Measurements from ENCODE around the gene SHMT1. TPM values are rescaled to one million over a fixed set of nuclear protein-coding genes. Genes with fewer than 3 reads are reported as not detected.

The SHMT1 gene
- total and polyA plus RNA-seq, 11 donors = 3.8 to 15.5 (median 7.1) TPM

DNA sequence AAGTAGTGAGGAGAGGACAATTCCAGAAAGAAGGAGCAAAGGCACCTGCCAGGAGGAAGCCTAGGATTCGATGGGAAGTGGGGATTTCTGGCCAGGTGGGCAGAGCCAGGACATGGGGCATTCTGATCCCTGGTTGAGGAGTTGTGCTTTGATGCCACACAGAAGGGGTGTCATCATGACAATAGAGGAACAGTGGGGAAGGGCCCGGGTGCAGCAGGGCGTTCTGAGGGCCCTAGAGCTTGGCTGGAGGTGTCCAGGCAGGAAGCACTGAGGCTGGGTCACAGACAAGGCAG is 18.5 kb upstream of the SHMT1 start:
- H3K4me1 ChIP-seq = peaks cover 0 to 5% (median 0%) of the 10 kb centered on the region in 12 donors

DNA sequence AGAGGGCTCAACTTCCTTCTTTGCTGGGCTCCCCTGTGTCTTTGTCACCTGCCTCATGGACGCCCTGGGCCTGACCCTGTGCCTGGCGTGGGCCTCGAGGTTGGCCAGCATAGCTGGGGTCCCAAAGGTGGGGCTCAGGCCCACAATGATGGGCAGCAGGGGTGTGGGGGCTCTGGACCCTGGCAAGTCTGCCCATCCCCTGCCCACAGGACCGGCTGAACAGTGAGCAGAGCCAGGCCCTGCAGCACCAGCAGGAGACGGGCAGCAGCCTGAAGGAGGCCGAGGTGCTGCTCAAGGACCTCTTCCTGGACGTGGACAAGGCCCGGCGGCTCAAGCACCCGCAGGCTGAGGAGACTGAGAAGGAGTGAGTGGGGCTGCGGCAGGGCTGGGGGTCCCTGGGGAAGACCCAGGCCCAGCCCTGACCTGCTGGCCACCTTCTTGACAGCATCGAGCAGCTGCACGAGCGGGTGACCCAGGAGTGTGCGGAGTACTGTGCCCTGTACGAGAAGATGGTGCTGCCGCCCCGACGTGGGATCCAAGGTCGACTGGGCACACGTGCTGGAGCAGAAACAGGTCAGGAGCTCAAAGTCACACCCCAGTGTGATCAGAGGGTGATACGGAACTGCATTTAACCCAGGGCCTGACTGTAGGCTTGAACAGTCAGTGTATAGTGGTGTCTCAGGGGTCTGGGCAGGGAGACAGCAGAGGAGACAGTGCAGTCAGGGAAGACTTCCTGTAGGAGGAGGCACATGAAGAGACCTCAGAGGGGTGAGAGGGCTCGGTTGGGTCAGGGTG is 18.0 kb upstream of the SHMT1 start:
- WGBS, 4 donors = 81 to 84% (median 84%) methylated on average over 18 to 23 of the region's 23 CpGs
- intact Hi-C loops (cut with DNase I) = no loop called here
- ATAC-seq = no peak

More for the DNA sequence above, 18.5 kb upstream of the SHMT1 start:
- ATAC-seq (no peak), DNase-seq (no peak)
- Histone ChIP-seq H3K9me3 (no peaks in the 10 kb centered on the region), H3K27me3 (peaks cover 11 to 46% (median 24%) of the 10 kb centered on the region in 9 donors), H3K27ac (no peak overlapping the region), H3K36me3 (no peaks in the 10 kb centered on the region), H3K4me3 (no peak overlapping the region)
- 70 to 79% (median 76%) methylated on average over 3 of the region's 3 CpGs for WGBS, 4 donors
- TF ChIP-seq POLR2A (IDR thresholded peaks at IDR 0.05) = no peak
- TF ChIP-seq, protein P1, sequence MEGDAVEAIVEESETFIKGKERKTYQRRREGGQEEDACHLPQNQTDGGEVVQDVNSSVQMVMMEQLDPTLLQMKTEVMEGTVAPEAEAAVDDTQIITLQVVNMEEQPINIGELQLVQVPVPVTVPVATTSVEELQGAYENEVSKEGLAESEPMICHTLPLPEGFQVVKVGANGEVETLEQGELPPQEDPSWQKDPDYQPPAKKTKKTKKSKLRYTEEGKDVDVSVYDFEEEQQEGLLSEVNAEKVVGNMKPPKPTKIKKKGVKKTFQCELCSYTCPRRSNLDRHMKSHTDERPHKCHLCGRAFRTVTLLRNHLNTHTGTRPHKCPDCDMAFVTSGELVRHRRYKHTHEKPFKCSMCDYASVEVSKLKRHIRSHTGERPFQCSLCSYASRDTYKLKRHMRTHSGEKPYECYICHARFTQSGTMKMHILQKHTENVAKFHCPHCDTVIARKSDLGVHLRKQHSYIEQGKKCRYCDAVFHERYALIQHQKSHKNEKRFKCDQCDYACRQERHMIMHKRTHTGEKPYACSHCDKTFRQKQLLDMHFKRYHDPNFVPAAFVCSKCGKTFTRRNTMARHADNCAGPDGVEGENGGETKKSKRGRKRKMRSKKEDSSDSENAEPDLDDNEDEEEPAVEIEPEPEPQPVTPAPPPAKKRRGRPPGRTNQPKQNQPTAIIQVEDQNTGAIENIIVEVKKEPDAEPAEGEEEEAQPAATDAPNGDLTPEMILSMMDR (IDR thresholded peaks at IDR 0.05) = no peak
- intact Hi-C loops (cut with DNase I) = no loop called here

DNA sequence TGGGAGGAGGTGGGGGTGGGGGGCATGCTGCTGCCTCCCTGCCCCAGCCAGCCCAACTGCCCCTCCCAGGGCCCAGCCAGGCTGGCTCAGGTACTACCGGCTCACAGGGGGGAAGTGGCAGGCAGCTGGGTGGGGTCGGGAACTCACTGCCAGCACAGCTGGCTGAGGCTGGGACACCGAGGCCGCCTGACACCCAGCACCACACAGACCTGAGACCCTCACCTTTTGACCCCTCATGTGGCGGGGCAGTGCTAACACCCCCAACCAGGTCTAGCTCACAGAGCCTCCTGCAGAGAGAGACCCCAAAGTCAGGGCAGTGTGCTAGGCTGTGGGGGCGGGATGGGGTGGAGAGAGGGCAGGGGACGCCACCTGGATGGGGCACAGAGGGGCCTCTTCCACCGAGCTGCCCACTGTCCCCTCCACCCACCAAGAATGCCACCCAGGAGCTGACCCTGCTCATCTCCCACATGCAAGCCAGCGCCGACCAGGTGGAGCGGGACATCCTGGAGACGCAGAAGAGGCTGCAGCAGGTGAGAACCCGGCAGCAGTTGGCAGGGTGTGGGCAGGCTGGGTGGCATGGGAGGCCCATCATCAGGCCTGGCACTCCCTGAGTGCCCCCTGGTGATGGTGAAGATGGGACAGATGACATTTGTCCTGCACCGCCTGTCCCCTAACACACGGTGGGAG is 17.3 kb upstream of the SHMT1 start:
- Histone ChIP-seq H3K4me3 (no peak overlapping the region), H3K27ac (no peak overlapping the region), H3K9me3 (peaks cover 0 to 3% (median 0%) of the 10 kb centered on the region in 12 donors), H3K4me1 (peaks cover 0 to 5% (median 0%) of the 10 kb centered on the region in 12 donors), H3K36me3 (no peaks in the 10 kb centered on the region), H3K27me3 (peaks cover 11 to 46% (median 24%) of the 10 kb centered on the region in 9 donors)
- no peak for DNase-seq
- 68 to 75% (median 69%) methylated on average over 4 to 15 of the region's 15 CpGs for whole genome bisulfite sequencing, 4 donors
- ATAC-seq = no peak
- no peak for TF ChIP-seq POLR2A (IDR thresholded peaks at IDR 0.05)
- TF ChIP-seq, protein P1 (IDR thresholded peaks at IDR 0.05) = no peak
- intact Hi-C loops (cut with DNase I) = no loop called here

More for the DNA sequence above, 18.0 kb upstream of the SHMT1 start:
- no peak overlapping the region for H3K4me3 ChIP-seq
- peaks cover 11 to 46% (median 24%) of the 10 kb centered on the region in 9 donors for H3K27me3 ChIP-seq
- TF ChIP-seq POLR2A (IDR thresholded peaks at IDR 0.05) = no peak
- TF ChIP-seq, protein P1 (IDR thresholded peaks at IDR 0.05) = no peak
- H3K36me3 ChIP-seq = no peaks in the 10 kb centered on the region
- no peak overlapping the region for H3K27ac ChIP-seq
- no peaks in the 10 kb centered on the region for H3K9me3 ChIP-seq
- no peak for DNase-seq
- peaks cover 0 to 5% (median 0%) of the 10 kb centered on the region in 12 donors for H3K4me1 ChIP-seq
